ENCODE measurements around the gene GPR25.

- no peak for TF ChIP-seq CTCF (IDR thresholded peaks at IDR 0.05 in 8 of 11, conservative IDR thresholded peaks at IDR 0.05 in 3 of 11)
- TF ChIP-seq POLR2A (IDR thresholded peaks at IDR 0.05) = no peak
- TF ChIP-seq POLR2AphosphoS5 (IDR thresholded peaks at IDR 0.05) = no peak
Observed at GRCh38 chr1:200894712-200895442, 22.1 kb downstream of the GPR25 start, which contains the start of gene INAVA.

All from spleen (tissue), 7 donors.